GM12801 (cell line): ENCODE measurements around the gene PSMA4.

Experiments used
- TF ChIP-seq, protein P1 (sequence below): IDR thresholded peaks from one replicate; pipeline ENCODE4 v1.5.1; 2011; ENCODE audit warnings: control low read depth; ENCODE audit not compliant: insufficient read length; ENCODE audit errors: extremely low read depth

Gene PSMA4

DNA sequence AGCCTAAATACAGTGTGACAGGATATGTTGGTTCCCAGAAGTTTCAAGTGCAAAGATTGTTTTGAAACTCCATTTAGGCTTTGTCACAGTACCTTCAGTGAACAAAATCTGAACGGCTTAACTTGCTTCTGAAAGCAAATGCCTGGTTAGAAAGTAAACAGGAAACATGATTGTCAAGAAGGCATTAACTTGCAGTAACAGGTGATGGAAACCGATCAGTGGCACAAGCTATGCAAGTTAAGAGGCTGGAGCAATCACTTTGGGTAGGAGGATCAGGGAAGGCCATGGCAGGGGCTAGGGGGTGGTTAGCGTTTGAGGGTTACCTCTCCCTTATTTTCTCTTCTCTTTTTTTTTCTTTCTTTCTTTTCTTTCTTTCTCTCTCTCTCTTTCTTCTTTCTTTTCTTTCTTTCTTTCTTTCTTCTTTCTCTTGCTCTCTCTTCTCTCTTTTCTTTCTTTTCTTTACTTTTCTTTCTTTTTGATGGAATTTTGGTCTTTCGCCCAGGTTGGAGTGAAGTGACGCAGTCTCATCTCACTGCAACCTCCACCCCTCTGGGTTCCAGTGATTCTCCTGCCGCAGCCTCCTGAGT lies 30.4 kb upstream of the PSMA4 start:
- TF ChIP-seq, protein P1, sequence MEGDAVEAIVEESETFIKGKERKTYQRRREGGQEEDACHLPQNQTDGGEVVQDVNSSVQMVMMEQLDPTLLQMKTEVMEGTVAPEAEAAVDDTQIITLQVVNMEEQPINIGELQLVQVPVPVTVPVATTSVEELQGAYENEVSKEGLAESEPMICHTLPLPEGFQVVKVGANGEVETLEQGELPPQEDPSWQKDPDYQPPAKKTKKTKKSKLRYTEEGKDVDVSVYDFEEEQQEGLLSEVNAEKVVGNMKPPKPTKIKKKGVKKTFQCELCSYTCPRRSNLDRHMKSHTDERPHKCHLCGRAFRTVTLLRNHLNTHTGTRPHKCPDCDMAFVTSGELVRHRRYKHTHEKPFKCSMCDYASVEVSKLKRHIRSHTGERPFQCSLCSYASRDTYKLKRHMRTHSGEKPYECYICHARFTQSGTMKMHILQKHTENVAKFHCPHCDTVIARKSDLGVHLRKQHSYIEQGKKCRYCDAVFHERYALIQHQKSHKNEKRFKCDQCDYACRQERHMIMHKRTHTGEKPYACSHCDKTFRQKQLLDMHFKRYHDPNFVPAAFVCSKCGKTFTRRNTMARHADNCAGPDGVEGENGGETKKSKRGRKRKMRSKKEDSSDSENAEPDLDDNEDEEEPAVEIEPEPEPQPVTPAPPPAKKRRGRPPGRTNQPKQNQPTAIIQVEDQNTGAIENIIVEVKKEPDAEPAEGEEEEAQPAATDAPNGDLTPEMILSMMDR, result no peak

- TF ChIP-seq, protein P1, result no peak
These were observed 16.0 kb upstream of the PSMA4 start for GRCh38 chr15:78524230-78524629.

DNA sequence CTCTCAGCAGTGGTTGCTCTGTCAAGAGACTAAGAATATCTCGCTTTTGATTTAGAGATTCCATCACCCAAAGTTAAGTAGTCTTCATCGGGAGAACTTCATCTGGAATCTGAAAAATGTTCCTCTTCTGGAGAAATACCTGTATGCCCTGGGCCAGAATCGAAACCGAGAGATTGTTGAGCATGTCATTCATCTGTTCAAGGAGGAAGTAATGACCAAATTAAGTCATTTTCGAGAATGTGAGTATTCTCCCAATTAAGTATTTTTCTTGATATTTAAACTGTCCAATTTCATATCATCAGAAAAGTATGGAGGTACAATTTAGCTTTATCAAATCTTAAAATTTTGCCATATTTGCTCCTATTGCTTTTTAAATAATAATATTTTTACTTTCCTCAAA lies 12.9 kb upstream of the PSMA4 start:
- TF ChIP-seq, protein P1, result no peak

- TF ChIP-seq, protein P1, result no peak
These were observed 6.9 kb upstream of the PSMA4 start for GRCh38 chr15:78533331-78533730.

DNA sequence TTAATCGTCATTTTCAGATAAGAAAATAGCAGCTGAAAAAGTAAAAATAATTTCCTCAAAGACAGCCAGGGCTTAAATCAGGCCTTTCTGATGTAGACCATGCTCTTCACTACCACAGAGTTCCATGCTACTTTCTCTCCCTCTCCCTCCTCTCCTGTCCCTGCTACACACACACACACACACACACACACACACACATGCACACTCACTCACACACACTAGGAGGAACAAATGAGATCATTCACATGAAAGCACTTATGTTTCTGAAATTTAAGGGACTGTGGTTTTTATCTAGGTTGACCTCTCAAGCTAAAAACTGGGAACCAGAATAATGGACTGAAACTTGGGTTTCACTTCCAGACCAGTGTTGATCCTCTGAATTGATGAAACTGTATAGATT lies 4.1 kb upstream of the PSMA4 start:
- TF ChIP-seq, protein P1, result no peak

- TF ChIP-seq, protein P1, result no peak
These were observed 2.9 kb upstream of the PSMA4 start for GRCh38 chr15:78537266-78537905.

GRCh38 chr15:78538358-78538757 lies 1.9 kb upstream of the PSMA4 start:
- TF ChIP-seq, protein P1, result no peak
